Measurements from ENCODE around the gene KCNA1. TPM values are rescaled to one million over a fixed set of nuclear protein-coding genes. Genes with fewer than 3 reads are reported as not detected.

KCNA1 gene
- total RNA-seq = 0.27 and 0.36 TPM in 2 replicates
- polyA plus RNA-seq = not detected in 2 replicates

DNA sequence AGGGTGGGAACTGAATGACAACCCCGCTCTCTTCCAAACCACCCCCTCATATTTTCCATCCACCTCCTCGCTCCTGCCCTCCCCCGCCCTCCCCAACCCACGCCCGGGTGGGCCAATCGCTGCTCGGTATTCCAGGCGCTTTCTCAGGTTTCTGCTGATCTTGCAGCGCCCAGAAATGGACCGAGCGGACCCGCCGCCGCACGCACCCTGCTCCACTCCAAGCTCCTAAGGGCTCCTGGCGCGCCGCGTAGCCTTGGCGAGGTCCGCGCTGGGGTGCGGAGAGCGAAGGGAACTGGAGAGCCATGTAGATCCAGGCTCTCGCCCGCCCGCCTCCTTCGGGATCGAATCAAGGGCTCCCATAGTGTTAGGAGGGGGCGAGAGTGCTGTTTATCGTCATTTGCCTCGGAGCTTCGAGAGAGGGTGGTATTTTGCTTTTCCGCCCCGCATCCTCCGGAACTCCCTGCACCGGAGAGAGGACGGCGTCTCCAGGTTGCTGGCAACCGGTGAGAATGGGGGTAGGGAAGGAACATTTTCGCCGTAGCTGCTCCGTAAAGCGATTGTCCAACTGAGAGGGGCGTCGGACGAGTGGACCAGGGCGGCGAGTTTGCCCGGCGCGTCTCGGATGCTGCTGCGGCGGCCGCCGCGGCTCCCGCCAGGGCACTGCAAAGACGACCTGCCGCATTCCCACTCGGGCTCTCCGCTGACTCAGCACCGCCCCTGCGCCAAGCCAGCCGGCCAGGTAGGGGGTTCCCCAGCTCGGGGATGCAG is at the start of gene KCNA1:
TSS of gene KCNA1 (plus strand) at position 172 of the 768 bp plus-strand sequence. CDS start 1,474 bp downstream, outside the sequence.
- Histone ChIP-seq H3K36me3 (replicated peaks; ENCODE audit: insufficient read depth, low read depth) (no peaks in the 10 kb centered on the region), H3K9me3 (ENCODE audit: low read depth) (no peaks in the 10 kb centered on the region), H2AFZ (peak within 1 kb of the TSS; percentile 66), H3K27me3 (peaks cover 99% of the 10 kb centered on the region), H3K27ac (no peak within 1 kb of the TSS), H3K9me2 (replicated peaks; ENCODE audit: insufficient read depth) (no peaks in the 10 kb centered on the region), H4K20me1 (ENCODE audit: insufficient read depth, poor library complexity, severe bottlenecking) (no peaks in the 10 kb centered on the region), H3K4me3 (peak within 1 kb of the TSS; percentile 58), H3K79me2 (no peaks in the 10 kb centered on the region), H3K4me1 (ENCODE audit: insufficient read depth) (peaks cover 14% of the 10 kb centered on the region), H3K4me2 (peak within 1 kb of the TSS; percentile 95)
- TF ChIP-seq EZH2 (IDR thresholded peaks at IDR 0.05; ENCODE audit: borderline replicate concordance) = peak; percentile 64
- peak; percentile 34 for TF ChIP-seq EZH2phosphoT487 (IDR thresholded peaks at IDR 0.05; ENCODE audit: low read depth, severe bottlenecking, unreplicated experiment)
- TF ChIP-seq, protein P1, sequence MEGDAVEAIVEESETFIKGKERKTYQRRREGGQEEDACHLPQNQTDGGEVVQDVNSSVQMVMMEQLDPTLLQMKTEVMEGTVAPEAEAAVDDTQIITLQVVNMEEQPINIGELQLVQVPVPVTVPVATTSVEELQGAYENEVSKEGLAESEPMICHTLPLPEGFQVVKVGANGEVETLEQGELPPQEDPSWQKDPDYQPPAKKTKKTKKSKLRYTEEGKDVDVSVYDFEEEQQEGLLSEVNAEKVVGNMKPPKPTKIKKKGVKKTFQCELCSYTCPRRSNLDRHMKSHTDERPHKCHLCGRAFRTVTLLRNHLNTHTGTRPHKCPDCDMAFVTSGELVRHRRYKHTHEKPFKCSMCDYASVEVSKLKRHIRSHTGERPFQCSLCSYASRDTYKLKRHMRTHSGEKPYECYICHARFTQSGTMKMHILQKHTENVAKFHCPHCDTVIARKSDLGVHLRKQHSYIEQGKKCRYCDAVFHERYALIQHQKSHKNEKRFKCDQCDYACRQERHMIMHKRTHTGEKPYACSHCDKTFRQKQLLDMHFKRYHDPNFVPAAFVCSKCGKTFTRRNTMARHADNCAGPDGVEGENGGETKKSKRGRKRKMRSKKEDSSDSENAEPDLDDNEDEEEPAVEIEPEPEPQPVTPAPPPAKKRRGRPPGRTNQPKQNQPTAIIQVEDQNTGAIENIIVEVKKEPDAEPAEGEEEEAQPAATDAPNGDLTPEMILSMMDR (IDR thresholded peaks at IDR 0.05; ENCODE audit: poor library complexity) = no peak
- DNase-seq (ENCODE audit: low spot score) = peak; percentile 21
- 1% methylated on average over 61 of the region's 67 CpGs for WGBS (ENCODE audit: low lambda C conversion rate, missing lambda C conversion rate)

DNA sequence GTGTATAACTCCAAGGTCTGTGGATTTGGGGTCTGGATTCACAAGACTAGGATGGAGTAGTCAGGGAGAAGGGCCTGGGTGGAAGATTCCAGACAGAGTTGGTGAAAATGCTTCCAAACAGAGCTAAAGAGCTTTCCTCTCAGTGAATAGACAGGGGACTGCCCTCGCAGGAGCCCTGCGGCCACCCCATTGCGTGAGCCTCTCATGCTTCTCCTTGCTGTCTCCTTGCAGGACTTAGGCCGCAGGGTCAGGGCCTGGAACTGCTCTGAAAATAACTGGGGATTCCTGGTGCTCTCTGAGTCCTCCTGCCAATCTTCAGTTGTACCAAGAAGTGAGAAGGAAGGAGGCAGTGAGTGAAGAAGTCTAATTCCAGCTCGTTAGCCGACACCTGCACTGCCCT is 49.0 kb upstream of the KCNA1 start:
- no peak for TF ChIP-seq EZH2 (IDR thresholded peaks at IDR 0.05; ENCODE audit: borderline replicate concordance)
- H3K9me3 ChIP-seq (ENCODE audit: low read depth) = no peaks in the 10 kb centered on the region
- no peaks in the 10 kb centered on the region for H3K36me3 ChIP-seq (replicated peaks; ENCODE audit: insufficient read depth, low read depth)
- no peak overlapping the region for H3K4me3 ChIP-seq
- no peak overlapping the region for H3K4me2 ChIP-seq
- H3K9me2 ChIP-seq (replicated peaks; ENCODE audit: insufficient read depth) = no peaks in the 10 kb centered on the region
- DNase-seq (ENCODE audit: low spot score) = no peak
- H3K79me2 ChIP-seq = no peaks in the 10 kb centered on the region
- 85% methylated on average over 6 of the region's 6 CpGs for WGBS (ENCODE audit: low lambda C conversion rate, missing lambda C conversion rate)
- H2AFZ ChIP-seq = no peak overlapping the region
- H4K20me1 ChIP-seq (ENCODE audit: insufficient read depth, poor library complexity, severe bottlenecking) = no peaks in the 10 kb centered on the region
- peaks cover 45% of the 10 kb centered on the region for H3K27me3 ChIP-seq
- no peak overlapping the region for H3K27ac ChIP-seq
- peaks cover 9% of the 10 kb centered on the region for H3K4me1 ChIP-seq (ENCODE audit: insufficient read depth)

DNA sequence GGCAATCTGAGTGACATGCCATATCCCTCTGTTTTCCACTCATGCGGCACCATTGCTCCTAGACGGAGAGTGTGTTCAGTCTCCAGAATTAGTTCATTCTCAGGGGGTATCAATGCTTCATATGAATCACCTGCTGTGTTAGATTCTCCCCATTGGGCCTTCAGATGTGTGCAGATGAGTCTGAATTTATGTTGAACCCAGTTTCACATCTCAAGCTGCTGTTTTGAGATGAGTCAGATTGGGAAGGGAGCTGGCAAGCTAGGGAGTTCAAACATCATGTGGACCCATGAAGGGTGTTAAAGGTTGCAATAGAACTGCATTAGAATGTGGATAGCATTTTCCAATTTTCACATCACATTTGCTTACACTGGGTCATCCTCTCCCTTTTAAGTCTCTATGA is 46.9 kb upstream of the KCNA1 start:
- TF ChIP-seq EZH2 (IDR thresholded peaks at IDR 0.05; ENCODE audit: borderline replicate concordance) (no peak), EZH2phosphoT487 (IDR thresholded peaks at IDR 0.05; ENCODE audit: low read depth, severe bottlenecking, unreplicated experiment) (no peak)
- TF ChIP-seq, protein P1 (IDR thresholded peaks at IDR 0.05; ENCODE audit: poor library complexity) = no peak
- Histone ChIP-seq H3K4me2 (no peak overlapping the region), H4K20me1 (ENCODE audit: insufficient read depth, poor library complexity, severe bottlenecking) (no peaks in the 10 kb centered on the region), H3K27ac (no peak overlapping the region), H3K27me3 (peaks cover 47% of the 10 kb centered on the region), H3K9me3 (ENCODE audit: low read depth) (no peaks in the 10 kb centered on the region), H3K9me2 (replicated peaks; ENCODE audit: insufficient read depth) (no peaks in the 10 kb centered on the region), H2AFZ (no peak overlapping the region), H3K4me3 (no peak overlapping the region), H3K4me1 (ENCODE audit: insufficient read depth) (peaks cover 9% of the 10 kb centered on the region), H3K36me3 (replicated peaks; ENCODE audit: insufficient read depth, low read depth) (no peaks in the 10 kb centered on the region), H3K79me2 (no peaks in the 10 kb centered on the region)
- WGBS (ENCODE audit: low lambda C conversion rate, missing lambda C conversion rate) = 98% methylated on average over 2 of the region's 2 CpGs
- no peak for DNase-seq (ENCODE audit: low spot score)

DNA sequence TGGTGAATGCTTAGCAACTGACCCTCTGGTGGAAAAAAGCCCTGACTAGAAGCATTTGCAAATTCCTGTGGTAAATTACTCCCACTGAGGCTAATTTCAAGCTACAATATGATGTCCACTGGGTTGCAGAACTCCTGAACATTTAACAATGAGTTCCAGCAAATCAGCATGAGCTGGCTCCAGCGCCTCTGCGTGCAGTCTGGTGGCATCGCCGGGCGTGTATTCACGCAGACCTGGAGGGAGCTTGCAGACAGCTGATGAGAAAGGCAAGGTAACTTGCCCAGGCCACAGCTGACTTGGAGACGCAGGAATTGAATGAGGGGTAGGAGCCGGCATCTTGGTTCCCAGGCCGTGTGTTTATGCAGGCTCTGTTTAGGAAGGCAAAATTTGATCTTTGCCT is 45.1 kb upstream of the KCNA1 start:
- WGBS (ENCODE audit: low lambda C conversion rate, missing lambda C conversion rate) = 87% methylated on average over 9 of the region's 9 CpGs
- TF ChIP-seq EZH2phosphoT487 (IDR thresholded peaks at IDR 0.05; ENCODE audit: low read depth, severe bottlenecking, unreplicated experiment) (no peak), EZH2 (IDR thresholded peaks at IDR 0.05; ENCODE audit: borderline replicate concordance) (no peak)
- TF ChIP-seq, protein P1 (IDR thresholded peaks at IDR 0.05; ENCODE audit: poor library complexity) = no peak
- no peaks in the 10 kb centered on the region for H3K9me2 ChIP-seq (replicated peaks; ENCODE audit: insufficient read depth)

More for the DNA sequence above, 45.1 kb upstream of the KCNA1 start:
- Histone ChIP-seq H3K4me2 (no peak overlapping the region), H3K4me1 (ENCODE audit: insufficient read depth) (no peaks in the 10 kb centered on the region), H3K27me3 (peaks cover 56% of the 10 kb centered on the region), H3K9me3 (ENCODE audit: low read depth) (no peaks in the 10 kb centered on the region), H3K36me3 (replicated peaks; ENCODE audit: insufficient read depth, low read depth) (no peaks in the 10 kb centered on the region), H3K4me3 (no peak overlapping the region), H4K20me1 (ENCODE audit: insufficient read depth, poor library complexity, severe bottlenecking) (no peaks in the 10 kb centered on the region), H3K27ac (no peak overlapping the region), H2AFZ (no peak overlapping the region), H3K79me2 (no peaks in the 10 kb centered on the region)
- DNase-seq (ENCODE audit: low spot score) = no peak
